Measurements from ENCODE around the gene ZNHIT3.

The ZNHIT3 gene

DNA sequence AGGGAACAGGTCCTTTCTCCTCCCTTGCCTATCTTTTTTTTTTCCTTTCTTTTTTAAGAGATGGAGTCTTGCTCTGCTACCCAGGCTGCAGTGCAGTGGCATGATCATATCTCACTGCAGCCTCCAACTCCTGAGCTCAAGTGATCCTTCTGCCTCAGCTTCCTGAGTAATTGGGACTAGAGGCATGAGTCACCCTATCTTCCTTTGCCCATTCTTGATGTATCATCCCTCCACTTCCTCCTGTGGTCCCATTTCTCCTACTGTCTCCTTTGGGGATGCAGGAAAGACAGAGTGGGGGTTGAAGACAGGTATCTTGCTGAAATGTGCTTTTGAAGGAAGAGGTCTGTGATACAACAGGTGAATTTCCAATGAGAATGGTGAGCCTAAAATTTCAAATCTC is 42.6 kb downstream of the ZNHIT3 start:
- peak; percentile 44 for DNase-seq (ENCODE audit: low read depth)
- TF ChIP-seq, protein P1, sequence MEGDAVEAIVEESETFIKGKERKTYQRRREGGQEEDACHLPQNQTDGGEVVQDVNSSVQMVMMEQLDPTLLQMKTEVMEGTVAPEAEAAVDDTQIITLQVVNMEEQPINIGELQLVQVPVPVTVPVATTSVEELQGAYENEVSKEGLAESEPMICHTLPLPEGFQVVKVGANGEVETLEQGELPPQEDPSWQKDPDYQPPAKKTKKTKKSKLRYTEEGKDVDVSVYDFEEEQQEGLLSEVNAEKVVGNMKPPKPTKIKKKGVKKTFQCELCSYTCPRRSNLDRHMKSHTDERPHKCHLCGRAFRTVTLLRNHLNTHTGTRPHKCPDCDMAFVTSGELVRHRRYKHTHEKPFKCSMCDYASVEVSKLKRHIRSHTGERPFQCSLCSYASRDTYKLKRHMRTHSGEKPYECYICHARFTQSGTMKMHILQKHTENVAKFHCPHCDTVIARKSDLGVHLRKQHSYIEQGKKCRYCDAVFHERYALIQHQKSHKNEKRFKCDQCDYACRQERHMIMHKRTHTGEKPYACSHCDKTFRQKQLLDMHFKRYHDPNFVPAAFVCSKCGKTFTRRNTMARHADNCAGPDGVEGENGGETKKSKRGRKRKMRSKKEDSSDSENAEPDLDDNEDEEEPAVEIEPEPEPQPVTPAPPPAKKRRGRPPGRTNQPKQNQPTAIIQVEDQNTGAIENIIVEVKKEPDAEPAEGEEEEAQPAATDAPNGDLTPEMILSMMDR (conservative IDR thresholded peaks at IDR 0.05; ENCODE audit: low read length): no peak
- no peak overlapping the region for H3K4me3 ChIP-seq (ENCODE audit: low read length)

DNA sequence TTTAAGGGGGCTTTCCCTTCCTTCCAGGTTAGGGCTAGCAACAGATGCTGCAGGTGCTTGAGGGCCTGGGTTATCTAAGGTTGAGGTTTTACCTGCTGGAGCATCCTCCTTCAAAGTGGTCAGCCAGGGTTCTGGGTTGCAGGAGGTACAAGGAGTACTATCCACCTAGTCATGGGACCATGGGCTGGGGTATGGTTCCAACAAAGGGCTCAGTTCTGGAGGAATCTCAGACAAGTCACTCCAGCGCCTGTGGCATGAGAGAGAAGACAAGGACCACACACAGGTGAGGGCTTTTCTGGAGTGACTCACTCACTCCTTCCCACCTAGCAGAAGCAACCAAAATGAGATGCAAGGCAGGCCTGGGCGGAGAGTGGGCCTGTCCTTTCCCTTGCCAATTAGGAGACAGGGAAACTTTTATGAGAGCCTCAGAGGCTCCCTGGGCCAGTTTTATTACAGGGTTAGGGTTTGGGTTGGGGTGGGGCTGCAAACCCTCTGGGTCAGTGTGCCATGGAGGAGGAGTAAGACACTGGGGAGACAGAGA is 46.0 kb downstream of the ZNHIT3 start:
- no peak overlapping the region for H3K4me3 ChIP-seq (ENCODE audit: low read length)
- DNase-seq (ENCODE audit: low read depth): no peak
- TF ChIP-seq, protein P1 (conservative IDR thresholded peaks at IDR 0.05; ENCODE audit: low read length): no peak

DNA sequence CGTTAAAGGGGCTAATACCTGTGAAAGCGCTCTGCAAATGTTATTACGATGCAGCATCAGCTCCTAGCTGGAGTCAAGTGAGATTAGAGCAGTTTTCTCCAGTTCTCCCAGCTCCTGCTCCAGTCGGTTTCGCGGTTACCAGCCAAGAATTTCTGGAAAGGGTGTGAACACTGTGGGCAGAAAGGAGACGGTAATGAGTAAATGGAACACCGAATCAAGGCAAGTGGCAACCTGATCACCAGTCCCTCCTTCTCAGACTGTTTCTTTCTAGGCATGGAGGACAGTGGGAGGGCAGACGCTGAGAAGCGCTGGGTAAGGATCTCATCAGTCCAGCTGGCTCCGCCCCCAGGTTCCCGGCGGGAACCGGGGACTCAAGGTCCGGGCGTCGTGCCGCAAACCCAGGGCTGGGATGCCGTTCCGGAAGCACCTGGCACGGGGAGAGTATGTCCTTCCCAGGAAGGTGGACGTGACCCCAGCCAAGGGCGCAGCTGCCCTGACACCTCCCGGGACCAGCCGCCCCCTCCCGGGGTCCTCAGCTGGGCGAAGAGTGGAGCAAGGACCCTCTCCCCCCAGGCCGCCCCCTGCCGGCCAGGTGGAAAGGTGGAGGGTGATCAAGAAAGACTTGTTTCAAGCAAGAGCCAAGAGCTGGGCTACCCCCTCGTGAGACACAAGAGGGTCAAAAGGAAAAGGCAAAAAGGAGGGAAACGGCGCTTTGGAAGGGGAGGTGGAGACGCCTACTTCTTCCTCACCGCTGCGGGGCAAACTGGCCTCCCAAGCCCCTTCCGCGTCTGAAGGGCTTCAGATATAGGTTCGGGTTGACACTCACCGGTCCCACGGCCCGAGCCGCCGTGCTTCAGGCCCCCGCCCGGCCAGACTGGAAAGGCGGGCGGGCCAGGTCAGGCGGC is 47.7 kb downstream of the ZNHIT3 start:
- DNase-seq (ENCODE audit: low read depth): peak; percentile 43
- peak overlapping the region; percentile 99 for H3K4me3 ChIP-seq (ENCODE audit: low read length)
- TF ChIP-seq, protein P1 (conservative IDR thresholded peaks at IDR 0.05; ENCODE audit: low read length): peak; percentile 35

DNA sequence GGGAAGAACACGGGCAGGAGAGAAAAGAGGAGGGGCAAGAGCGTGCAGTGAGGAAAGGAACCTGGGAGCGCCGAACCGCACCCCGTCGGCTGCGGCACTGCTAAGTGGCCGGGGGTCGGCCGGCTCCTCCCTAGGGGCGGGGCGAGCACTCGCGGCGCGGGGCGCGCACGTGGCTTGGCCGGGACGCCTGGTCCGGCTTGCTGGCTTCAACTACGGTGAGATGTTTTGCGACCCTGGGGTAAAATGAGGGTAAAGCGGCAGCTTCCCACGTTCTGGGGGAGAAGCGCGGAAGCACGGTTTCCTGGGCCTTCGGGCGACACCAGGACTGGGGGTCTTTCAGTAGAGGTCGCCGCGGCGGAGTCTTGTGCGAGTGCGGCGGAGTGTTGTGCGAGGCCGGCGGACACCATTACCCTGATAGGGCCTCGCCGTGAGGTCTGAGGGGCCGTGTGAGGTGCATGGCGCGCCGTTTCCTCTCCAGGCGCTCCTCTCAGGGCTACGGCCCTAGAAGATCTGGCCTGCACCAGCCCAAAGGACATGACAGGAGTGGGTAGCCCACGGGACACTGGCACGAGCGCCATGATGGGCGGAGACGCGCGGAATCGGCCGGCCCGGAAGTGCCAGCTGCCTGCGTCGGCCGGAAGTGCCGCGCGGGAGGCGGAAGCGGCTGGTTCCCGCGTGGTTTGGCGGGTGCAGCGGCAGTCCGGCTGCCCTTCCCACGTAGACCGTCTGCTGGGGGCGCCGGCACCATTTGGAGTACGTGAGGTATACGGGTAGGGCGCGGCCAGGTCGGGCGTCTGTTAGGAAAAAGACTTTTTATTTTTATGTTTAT is 48.6 kb downstream of the ZNHIT3 start, which contains the start of the genes MYO19 and PIGW:
MYO19 (minus strand) TSS at position 29 of the 829 bp plus-strand sequence. CDS start 2,330 bp downstream, outside the sequence.
PIGW (plus strand) TSS at position 148 of the 829 bp plus-strand sequence. CDS start 2,115 bp downstream, outside the sequence.
- TF ChIP-seq, protein P1 (conservative IDR thresholded peaks at IDR 0.05; ENCODE audit: low read length): no peak
- DNase-seq (ENCODE audit: low read depth): peak; percentile 87
- H3K4me3 ChIP-seq (ENCODE audit: low read length): peak within 1 kb of the TSS; percentile 99

DNA sequence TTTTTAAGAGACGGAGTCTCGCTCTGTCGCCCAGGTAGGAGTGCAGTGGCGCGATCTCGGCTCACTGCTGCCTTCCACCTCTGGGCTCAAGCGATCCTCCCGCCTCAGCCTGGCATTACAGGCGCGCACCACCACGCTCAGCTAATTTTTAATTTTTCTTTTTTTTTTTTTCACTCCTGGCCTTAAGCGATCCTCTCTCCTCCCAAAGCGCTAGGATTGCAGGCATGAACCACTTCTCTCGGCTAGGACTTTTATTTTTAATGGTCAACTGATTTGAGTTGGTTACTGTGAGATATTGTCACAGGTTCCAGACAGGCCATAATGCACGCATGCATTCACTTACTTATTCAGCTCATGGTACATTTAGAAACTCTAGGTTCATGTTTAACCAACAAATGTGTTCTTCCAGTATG is 49.2 kb downstream of the ZNHIT3 start:
- peak overlapping the region; percentile 99 for H3K4me3 ChIP-seq (ENCODE audit: low read length)
- no peak for DNase-seq (ENCODE audit: low read depth)
- TF ChIP-seq, protein P1 (conservative IDR thresholded peaks at IDR 0.05; ENCODE audit: low read length): no peak

DNA sequence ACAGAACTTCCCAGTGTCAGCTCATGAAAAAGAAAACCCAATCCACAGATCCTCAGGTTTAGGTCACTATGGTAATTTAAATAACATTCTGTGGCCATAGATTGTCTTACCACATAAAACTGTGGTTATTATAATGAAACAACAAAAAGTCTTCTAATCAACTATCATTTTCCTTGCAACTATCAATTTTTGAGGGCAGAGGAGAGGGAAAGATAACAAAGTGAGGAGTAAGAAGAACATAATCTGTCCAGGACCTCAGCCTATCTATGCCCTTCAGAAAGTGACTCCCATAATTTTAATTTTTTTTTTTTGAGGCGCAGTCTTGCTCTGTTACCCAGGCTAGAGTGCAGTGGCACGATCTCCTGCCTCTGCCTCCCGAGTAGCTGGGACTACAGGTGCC is 54.2 kb downstream of the ZNHIT3 start:
- H3K4me3 ChIP-seq (ENCODE audit: low read length): no peak overlapping the region
- no peak for DNase-seq (ENCODE audit: low read depth)
- TF ChIP-seq, protein P1 (conservative IDR thresholded peaks at IDR 0.05; ENCODE audit: low read length): no peak

Measured in AG10803 (cell line).